ENCODE results near the gene LANCL2.

The LANCL2 gene

GRCh38 chr7:55438085-55438756 lies 73.1 kb downstream of the LANCL2 start:
- no peak for DNase-seq (ENCODE audit: low read depth in 2 of 2)

- no peak for DNase-seq (ENCODE audit: low read depth in 2 of 2)
Measured at GRCh38 chr7:55438757-55439525, 73.8 kb downstream of the LANCL2 start.

GRCh38 chr7:55439627-55440026 lies 74.5 kb downstream of the LANCL2 start:
- no peak for DNase-seq (ENCODE audit: low read depth in 2 of 2)

GRCh38 chr7:55440040-55440690 lies 75.0 kb downstream of the LANCL2 start:
- no peak for DNase-seq (ENCODE audit: low read depth in 2 of 2)

- DNase-seq (ENCODE audit: low read depth in 2 of 2): no peak
Measured at GRCh38 chr7:55441002-55441401, 75.9 kb downstream of the LANCL2 start.

- DNase-seq (ENCODE audit: low read depth in 2 of 2): no peak
Measured at GRCh38 chr7:55441774-55442522, 76.8 kb downstream of the LANCL2 start.

GRCh38 chr7:55444786-55445185 lies 79.6 kb downstream of the LANCL2 start:
- no peak for DNase-seq (ENCODE audit: low read depth in 2 of 2)

GRCh38 chr7:55448526-55448925 lies 83.4 kb downstream of the LANCL2 start:
- DNase-seq (ENCODE audit: low read depth in 2 of 2): no peak

- no peak for DNase-seq (ENCODE audit: low read depth in 2 of 2)
Measured at GRCh38 chr7:55449205-55449991, 84.3 kb downstream of the LANCL2 start.

GRCh38 chr7:55449992-55450535 lies 84.9 kb downstream of the LANCL2 start:
- DNase-seq (ENCODE audit: low read depth in 2 of 2): no peak

- DNase-seq (ENCODE audit: low read depth in 2 of 2): no peak
Measured at GRCh38 chr7:55452971-55453370, 87.8 kb downstream of the LANCL2 start.

- no peak for DNase-seq (ENCODE audit: low read depth in 2 of 2)
Measured at GRCh38 chr7:55457801-55458200, 92.7 kb downstream of the LANCL2 start.

GRCh38 chr7:55458351-55458750 lies 93.2 kb downstream of the LANCL2 start:
- no peak for DNase-seq (ENCODE audit: low read depth in 2 of 2)

GRCh38 chr7:55463686-55464262 lies 98.6 kb downstream of the LANCL2 start:
- DNase-seq (ENCODE audit: low read depth in 2 of 2): no peak

GRCh38 chr7:55464422-55464821 lies 99.3 kb downstream of the LANCL2 start:
- no peak for DNase-seq (ENCODE audit: low read depth in 2 of 2)

- no peak for DNase-seq (ENCODE audit: low read depth in 2 of 2)
Measured at GRCh38 chr7:55465691-55466090, 100.6 kb downstream of the LANCL2 start.

- DNase-seq (ENCODE audit: low read depth in 2 of 2): no peak
Measured at GRCh38 chr7:55467047-55467593, 102.0 kb downstream of the LANCL2 start.

GRCh38 chr7:55468495-55468894 lies 103.4 kb downstream of the LANCL2 start:
- DNase-seq (ENCODE audit: low read depth in 2 of 2): no peak

GRCh38 chr7:55469271-55469681 lies 104.1 kb downstream of the LANCL2 start:
- no peak for DNase-seq (ENCODE audit: low read depth in 2 of 2)

- no peak for DNase-seq (ENCODE audit: low read depth in 2 of 2)
Measured at GRCh38 chr7:55469721-55470120, 104.6 kb downstream of the LANCL2 start.

All from stimulated activated CD8-positive, alpha-beta memory T cell treated with anti-CD3 and anti-CD28 coated beads, Interleukin-7, amount 100 ng/mL, for 1 hour (primary cell).